GM23248 (cell line): ENCODE results near the gene HPS1. TPM values are rescaled to one million over a fixed set of nuclear protein-coding genes. Genes with fewer than 3 reads are reported as not detected.

Experiments
- DNase-seq: peaks from one replicate; pipeline ENCODE4 v3.0.0-alpha.2; 2015
- H2AFZ ChIP-seq: fragments of 200-600 bp; sonication (generic); 2 replicates; pipeline ENCODE4 v1.6.1; 2016; ENCODE audit warnings: antibody characterized with exemption
- H3F3A ChIP-seq: fragments of 200-600 bp; sonication (generic); 2 replicates; pipeline ENCODE4 v1.6.1; 2016; ENCODE audit warnings: mild to moderate bottlenecking, antibody characterized with exemption, mixed run types; ENCODE audit not compliant: insufficient read depth
- H3K27ac ChIP-seq: fragments of 200-600 bp; sonication (generic); 2 replicates; pipeline ENCODE4 v1.5.1; 2016; ENCODE audit warnings: mild to moderate bottlenecking
- H3K27me3 ChIP-seq: fragments of 200-600 bp; sonication (generic); replicated peaks from 2 replicates; pipeline ENCODE4 v1.6.1; 2016; ENCODE audit warnings: mild to moderate bottlenecking; ENCODE audit not compliant: insufficient read depth
- H3K36me3 ChIP-seq: fragments of 200-600 bp; sonication (generic); 2 replicates; pipeline ENCODE4 v1.6.1; 2016; ENCODE audit warnings: low read depth, mild to moderate bottlenecking
- H3K4me1 ChIP-seq: fragments of 200-600 bp; sonication (generic); 2 replicates; pipeline ENCODE4 v1.6.1; 2016; ENCODE audit warnings: mild to moderate bottlenecking; ENCODE audit not compliant: insufficient read depth
- H3K4me2 ChIP-seq: fragments of 200-600 bp; sonication (generic); one replicate; pipeline ENCODE4 v1.6.1; 2016; ENCODE audit warnings: mild to moderate bottlenecking; ENCODE audit not compliant: unreplicated experiment
- H3K4me3 ChIP-seq: fragments of 200-600 bp; sonication (generic); 2 replicates; pipeline ENCODE4 v1.5.1; 2016; ENCODE audit warnings: mild to moderate bottlenecking
- H3K79me2 ChIP-seq: fragments of 200-600 bp; sonication (generic); 2 replicates; pipeline ENCODE4 v1.6.1; 2016; ENCODE audit warnings: mild to moderate bottlenecking; ENCODE audit not compliant: insufficient read depth
- H3K9ac ChIP-seq: fragments of 200-600 bp; sonication (generic); 2 replicates; pipeline ENCODE4 v1.6.1; 2016; ENCODE audit warnings: mild to moderate bottlenecking
- H3K9me2 ChIP-seq: fragments of 200-600 bp; sonication (generic); 2 replicates; pipeline ENCODE4 v1.6.1; 2016; ENCODE audit warnings: mixed run types, mild to moderate bottlenecking, moderate library complexity; ENCODE audit not compliant: insufficient read depth
- H3K9me3 ChIP-seq: fragments of 200-600 bp; sonication (generic); one replicate; pipeline ENCODE4 v1.6.1; 2017; ENCODE audit warnings: low read depth
- H4K20me1 ChIP-seq: fragments of 200-600 bp; sonication (generic); 2 replicates; pipeline ENCODE4 v1.6.0; 2016; ENCODE audit not compliant: insufficient read depth
- EZH2 ChIP-seq: fragments of 200-600 bp; sonication (generic); IDR thresholded peaks from 2 replicates; pipeline ENCODE4 v1.6.1; 2018; ENCODE audit warnings: antibody characterized with exemption, mild to moderate bottlenecking; ENCODE audit not compliant: insufficient read depth, poor library complexity, severe bottlenecking
- EZH2phosphoT487 ChIP-seq: fragments of 200-600 bp; sonication (generic); IDR thresholded peaks from 2 replicates; pipeline ENCODE4 v1.6.1; 2018; ENCODE audit warnings: antibody characterized with exemption, moderate library complexity, mild to moderate bottlenecking, low read depth; ENCODE audit not compliant: insufficient read depth
- WGBS, 2 experiments: methylation state at CpG; one replicate each; pipeline ENCODE4 v1.1.6; 2015 to 2017; ENCODE audit warnings: low lambda C conversion rate in 2 of 2, low coverage in 1 of 2; ENCODE audit errors: missing lambda C conversion rate in 2 of 2; 5-methylcytosine and 5-hydroxymethylcytosine counted together
- in situ Hi-C: fragments of 300-500 bp; cut with MboI; formaldehyde crosslinking; loops from 2 replicates; pipeline ENCODE4 v1.15.0; 2020
- polyA plus RNA-seq: library from polyadenylated mRNA; unstranded; fragments of >200 nt; fragmentation: Nextera tagmentation; extraction: Ambion mirVana; gene quantifications from 2 replicates; pipeline ENCODE4 v1.2.1, GENCODE V29; 2016
- total RNA-seq: library from RNA; depleted of rRNA; stranded (reverse); fragments of >200 nt; shearing (Covaris generic); gene quantifications from 2 replicates; pipeline ENCODE4 v1.2.3, GENCODE V29; 2014

The HPS1 gene
- total and polyA plus RNA-seq, 2 experiments from 2014 or later, result 54.5 to 80.6 TPM

- H3K36me3 ChIP-seq, result no peaks in the 10 kb centered on the region
- H3K4me1 ChIP-seq, result peaks cover 19% of the 10 kb centered on the region; the same call in 1 of the 2 replicates
- H2AFZ ChIP-seq, result no peak overlapping the region
- in situ Hi-C loops, result loop anchor here (10.0 kb wide), 1 partner anchor 147 kb away; no protein-coding TSS in a partner anchor
- H3K79me2 ChIP-seq, result no peaks in the 10 kb centered on the region
- DNase-seq, result peak; percentile 73
- H3K9ac ChIP-seq, result no peak overlapping the region
- H4K20me1 ChIP-seq, result no peaks in the 10 kb centered on the region
- H3K9me2 ChIP-seq, result no peaks in the 10 kb centered on the region
- H3F3A ChIP-seq, result peaks cover 5% of the 10 kb centered on the region; the same call in 1 of the 2 replicates
- no peaks in the 10 kb centered on the region for H3K27me3 ChIP-seq
- WGBS, 2 experiments, result 14 to 20% methylated on average over 8 of the region's 8 CpGs
- H3K27ac ChIP-seq, result no peak overlapping the region
- H3K9me3 ChIP-seq, result no peaks in the 10 kb centered on the region
- H3K4me3 ChIP-seq, result no peak overlapping the region
- no peak for TF ChIP-seq EZH2phosphoT487
- no peak for TF ChIP-seq EZH2
- no peak overlapping the region for H3K4me2 ChIP-seq
Observed at GRCh38 chr10:98391578-98391991, 55.1 kb downstream of the HPS1 start.

- Histone ChIP-seq H3K36me3 (no peaks in the 10 kb centered on the region), H4K20me1 (no peaks in the 10 kb centered on the region), H3F3A (peaks cover 5% of the 10 kb centered on the region; the same call in 1 of the 2 replicates), H3K79me2 (no peaks in the 10 kb centered on the region), H3K9me3 (no peaks in the 10 kb centered on the region), H3K4me1 (peaks cover 19% of the 10 kb centered on the region; the same call in 1 of the 2 replicates), H3K27me3 (no peaks in the 10 kb centered on the region), H2AFZ (no peak overlapping the region), H3K4me2 (no peak overlapping the region), H3K27ac (no peak overlapping the region), H3K9ac (no peak overlapping the region), H3K9me2 (no peaks in the 10 kb centered on the region), H3K4me3 (no peak overlapping the region)
- DNase-seq, result no peak
- in situ Hi-C loops, result loop anchor here (10.0 kb wide), 1 partner anchor 146 kb away; no protein-coding TSS in a partner anchor
- TF ChIP-seq EZH2phosphoT487 (no peak), EZH2 (no peak)
- 84 to 89% methylated on average over 7 of the region's 7 CpGs for WGBS, 2 experiments
Observed at GRCh38 chr10:98391065-98391464, 55.7 kb downstream of the HPS1 start.

GRCh38 chr10:98390406-98390805 is 56.3 kb downstream of the HPS1 start:
- Histone ChIP-seq H3K4me3 (no peak overlapping the region), H3K4me1 (peaks cover 19% of the 10 kb centered on the region; the same call in 1 of the 2 replicates), H3K9ac (no peak overlapping the region), H3K4me2 (no peak overlapping the region), H2AFZ (no peak overlapping the region), H3K9me2 (no peaks in the 10 kb centered on the region), H3F3A (peaks cover 5% of the 10 kb centered on the region; the same call in 1 of the 2 replicates), H3K9me3 (no peaks in the 10 kb centered on the region), H4K20me1 (no peaks in the 10 kb centered on the region), H3K79me2 (no peaks in the 10 kb centered on the region), H3K27ac (no peak overlapping the region), H3K27me3 (no peaks in the 10 kb centered on the region), H3K36me3 (no peaks in the 10 kb centered on the region)
- in situ Hi-C loops, result loop anchor here (10.0 kb wide), 1 partner anchor 146 kb away; no protein-coding TSS in a partner anchor
- TF ChIP-seq EZH2, result no peak
- TF ChIP-seq EZH2phosphoT487, result no peak
- 93 to 95% methylated on average over 4 of the region's 4 CpGs for WGBS, 2 experiments
- no peak for DNase-seq

- H3K27me3 ChIP-seq, result no peaks in the 10 kb centered on the region
- DNase-seq, result no peak
- no peaks in the 10 kb centered on the region for H3K36me3 ChIP-seq
- no peaks in the 10 kb centered on the region for H3K9me3 ChIP-seq
- H2AFZ ChIP-seq, result no peak overlapping the region
- H3F3A ChIP-seq, result no peaks in the 10 kb centered on the region
- 90 to 91% methylated on average over 6 of the region's 6 CpGs for WGBS, 2 experiments
- TF ChIP-seq EZH2phosphoT487 (no peak), EZH2 (no peak)
- H3K4me1 ChIP-seq, result peaks cover 12% of the 10 kb centered on the region; the same call in 1 of the 2 replicates
- no peak overlapping the region for H3K4me3 ChIP-seq
- no peak overlapping the region for H3K9ac ChIP-seq
- H3K79me2 ChIP-seq, result no peaks in the 10 kb centered on the region
- H3K27ac ChIP-seq, result no peak overlapping the region
- H4K20me1 ChIP-seq, result no peaks in the 10 kb centered on the region
- H3K4me2 ChIP-seq, result no peak overlapping the region
- in situ Hi-C loops, result no loop called here
- H3K9me2 ChIP-seq, result no peaks in the 10 kb centered on the region
Observed at GRCh38 chr10:98389398-98389797, 57.3 kb downstream of the HPS1 start.

- Histone ChIP-seq H3K9ac (no peak overlapping the region), H3K79me2 (no peaks in the 10 kb centered on the region), H3K4me3 (no peak overlapping the region), H3K36me3 (no peaks in the 10 kb centered on the region), H3K4me1 (peaks cover 10% of the 10 kb centered on the region), H2AFZ (no peak overlapping the region), H3K27me3 (no peaks in the 10 kb centered on the region), H3K27ac (no peak overlapping the region), H3K9me3 (no peaks in the 10 kb centered on the region), H3K9me2 (no peaks in the 10 kb centered on the region), H3F3A (peaks cover under 1% of the 10 kb centered on the region; the same call in 1 of the 2 replicates), H3K4me2 (no peak overlapping the region), H4K20me1 (no peaks in the 10 kb centered on the region)
- TF ChIP-seq EZH2phosphoT487 (no peak), EZH2 (no peak)
- 95 to 97% methylated on average over 13 of the region's 13 CpGs for WGBS, 2 experiments
- DNase-seq, result no peak
- in situ Hi-C loops, result no loop called here
Observed at GRCh38 chr10:98388101-98388655, 58.6 kb downstream of the HPS1 start.
